ENCODE data around the gene MYO1A. TPM values are rescaled to one million over a fixed set of nuclear protein-coding genes. Genes with fewer than 3 reads are reported as not detected.

Gene MYO1A
- total RNA-seq, 1 donor from 2014 or later, result 1.7 TPM

DNA sequence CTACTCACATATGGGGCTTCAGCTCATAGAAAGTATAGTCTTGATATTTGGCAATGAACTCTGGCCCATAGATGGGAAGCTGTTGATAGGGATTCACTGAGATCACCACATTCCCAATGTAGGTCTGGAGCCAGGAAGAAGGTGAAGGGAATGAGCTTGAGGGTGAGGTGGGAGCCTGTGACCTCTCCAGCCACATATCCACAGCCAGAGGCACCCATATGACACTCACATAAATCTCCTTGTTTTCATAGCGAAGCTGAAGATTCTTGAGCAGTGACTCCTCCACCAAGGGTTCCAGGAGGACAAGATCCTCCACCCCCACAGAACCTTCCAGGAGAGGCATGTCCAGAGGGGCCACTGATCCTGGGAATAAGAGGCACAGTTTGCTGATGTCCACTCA is 1.9 kb downstream of the MYO1A start:
- H3K4me1 Mint-ChIP-seq, result peaks cover 34% of the 10 kb centered on the region
- intact Hi-C loops (cut with micrococcal nuclease), result loop anchor here (2.0 to 5.0 kb wide), 2 partner anchors 17 to 36 kb away; no protein-coding TSS in a partner anchor

DNA sequence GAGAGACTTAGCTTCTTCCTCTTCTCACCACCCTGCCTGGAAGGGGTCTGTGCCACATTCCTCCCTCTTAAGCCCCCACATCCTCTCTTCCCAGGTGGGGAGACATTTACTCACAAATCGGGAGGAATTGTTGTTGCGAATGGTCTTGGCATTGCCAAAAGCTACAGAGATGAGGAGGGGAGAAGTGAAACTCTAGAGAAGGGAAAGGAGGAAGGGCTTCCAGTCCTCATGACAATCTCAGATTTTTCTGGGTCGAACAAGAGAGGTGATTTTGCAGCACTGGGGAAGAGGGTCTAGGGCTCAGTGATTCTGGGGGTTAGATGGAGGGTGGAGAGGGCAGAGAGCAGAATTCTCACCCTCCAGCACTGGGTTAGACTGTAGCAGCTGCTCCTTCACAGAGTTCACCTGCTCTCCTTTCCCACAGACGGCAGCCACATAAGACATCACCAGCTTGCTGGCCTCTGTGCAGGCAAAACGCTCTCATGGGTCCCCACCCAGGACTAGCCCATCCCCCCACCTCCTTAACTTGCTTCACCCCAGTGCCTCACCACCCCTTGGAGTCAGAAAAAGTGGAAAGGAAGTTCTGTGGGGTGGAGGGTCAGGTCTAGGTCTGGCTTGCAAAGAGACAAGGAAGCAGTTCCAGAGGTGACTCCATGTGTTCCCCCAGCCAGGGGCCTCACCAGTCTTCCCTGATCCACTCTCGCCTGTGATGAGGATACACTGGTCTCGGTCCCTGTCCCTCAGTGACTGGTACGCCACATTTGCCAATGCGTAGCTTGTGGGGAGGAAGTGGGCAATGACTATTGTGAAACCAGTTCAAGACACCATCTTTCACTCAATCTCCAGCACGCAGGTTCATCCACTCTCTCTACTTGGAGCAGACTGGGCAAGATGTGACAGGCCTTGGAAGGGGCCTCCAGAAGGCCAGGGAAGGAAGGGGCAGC is 2.7 kb downstream of the MYO1A start:
- peak overlapping the region; percentile 87 for H3K27ac Mint-ChIP-seq
- H3K4me3 Mint-ChIP-seq, result peak overlapping the region; percentile 65
- H3K27me3 Mint-ChIP-seq, result no peaks in the 10 kb centered on the region
- H3K36me3 Mint-ChIP-seq (ENCODE audit: low read depth), result no peaks in the 10 kb centered on the region
- H3K4me1 Mint-ChIP-seq, result peaks cover 34% of the 10 kb centered on the region
- intact Hi-C loops (cut with micrococcal nuclease), result loop anchor here (2.0 to 5.0 kb wide), 2 partner anchors 16 to 35 kb away; no protein-coding TSS in a partner anchor
- H3K9me3 Mint-ChIP-seq, result no peaks in the 10 kb centered on the region
- DNase-seq, result peak; percentile 85

More for the DNA sequence above, 1.9 kb downstream of the MYO1A start:
- Mint-ChIP-seq H3K27me3 (no peaks in the 10 kb centered on the region), H3K27ac (peak overlapping the region; percentile 87), H3K9me3 (no peaks in the 10 kb centered on the region), H3K36me3 (ENCODE audit: low read depth) (peaks cover 3% of the 10 kb centered on the region), H3K4me3 (no peak overlapping the region)
- no peak for DNase-seq

DNA sequence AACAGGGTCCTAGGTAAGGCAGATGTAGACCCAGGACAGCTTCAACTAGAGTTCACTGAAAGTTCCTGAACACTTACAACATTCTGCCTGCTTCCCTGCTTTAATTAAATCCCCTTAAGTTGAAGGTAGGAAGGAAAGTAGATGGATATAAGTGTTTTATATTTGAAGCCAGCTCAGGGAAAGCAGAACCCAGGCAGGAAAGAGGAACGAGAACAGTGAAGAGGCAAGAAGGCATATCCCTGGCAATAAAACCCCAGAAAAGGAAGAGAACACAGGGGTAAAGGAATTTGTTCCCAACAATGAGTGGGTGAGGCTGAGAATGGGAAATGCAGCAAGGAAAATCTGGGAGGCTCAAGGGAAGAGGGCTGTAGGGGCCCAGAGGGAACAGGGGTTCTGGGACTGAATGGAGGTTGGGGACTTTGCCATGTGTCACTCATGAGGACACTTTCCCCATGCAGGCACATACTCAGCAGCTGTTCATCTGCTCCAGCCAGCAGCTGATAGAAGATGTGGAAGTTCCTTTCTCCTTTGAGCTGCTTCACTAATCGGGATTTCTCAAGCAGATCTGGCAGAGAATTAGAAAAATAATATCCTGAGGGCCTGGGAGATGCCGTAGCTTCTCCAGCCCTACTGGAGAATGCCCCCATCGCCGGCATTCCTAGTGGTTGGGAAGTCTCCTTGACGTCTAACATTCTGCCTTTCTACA is 3.7 kb downstream of the MYO1A start:
- no peaks in the 10 kb centered on the region for H3K36me3 Mint-ChIP-seq (ENCODE audit: low read depth)
- no peak for DNase-seq
- H3K27ac Mint-ChIP-seq, result peak overlapping the region; percentile 9
- no peaks in the 10 kb centered on the region for H3K27me3 Mint-ChIP-seq
- no peaks in the 10 kb centered on the region for H3K9me3 Mint-ChIP-seq
- intact Hi-C loops (cut with micrococcal nuclease), result loop anchor here (2.0 to 5.0 kb wide), 2 partner anchors 15 to 34 kb away; no protein-coding TSS in a partner anchor
- peaks cover 34% of the 10 kb centered on the region for H3K4me1 Mint-ChIP-seq
- H3K4me3 Mint-ChIP-seq, result peak overlapping the region; percentile 65

DNA sequence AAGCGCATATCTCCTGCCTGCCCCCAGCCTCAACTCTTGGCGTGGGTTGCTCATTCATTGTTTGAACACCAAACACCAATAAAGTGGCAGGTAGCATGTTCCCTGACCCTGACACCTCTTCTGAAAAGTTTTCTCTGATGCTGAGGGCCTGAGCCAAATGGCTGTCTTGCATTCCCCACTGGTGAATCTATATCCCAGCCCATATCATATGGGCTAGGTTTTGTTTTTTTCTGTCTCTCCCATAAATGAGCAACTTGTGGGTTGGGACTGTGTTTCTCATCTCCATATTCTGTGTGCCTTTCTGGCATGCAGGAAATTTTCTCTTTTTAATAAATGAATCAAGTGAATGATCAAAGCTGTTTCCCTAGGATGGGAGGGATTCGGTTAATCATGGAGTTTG is 5.0 kb downstream of the MYO1A start:
- Mint-ChIP-seq H3K4me3 (no peak overlapping the region), H3K4me1 (peaks cover 31% of the 10 kb centered on the region), H3K27me3 (no peaks in the 10 kb centered on the region), H3K9me3 (no peaks in the 10 kb centered on the region), H3K36me3 (ENCODE audit: low read depth) (no peaks in the 10 kb centered on the region), H3K27ac (no peak overlapping the region)
- no peak for DNase-seq
- intact Hi-C loops (cut with micrococcal nuclease), result loop anchor here (5.0 kb wide), 1 partner anchor 33 kb away; no protein-coding TSS in a partner anchor

DNA sequence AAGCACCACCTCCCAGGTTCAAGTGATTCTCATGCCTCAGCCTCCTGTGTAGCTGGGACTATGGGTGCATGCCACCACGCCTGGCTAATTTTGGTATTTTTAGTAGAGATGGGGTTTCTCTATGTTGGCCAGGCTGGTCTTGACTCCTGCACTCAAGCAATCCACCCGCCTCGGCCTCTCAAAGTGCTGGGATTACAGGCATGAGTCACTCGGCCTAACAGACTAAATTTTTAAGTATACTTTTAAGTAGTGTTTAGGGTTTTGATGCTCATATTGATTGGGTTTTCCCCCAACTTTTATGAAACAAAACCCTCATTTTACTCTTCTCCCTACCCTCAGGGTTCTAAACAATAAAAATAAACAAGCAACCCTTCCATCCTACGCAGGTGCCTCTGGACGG is 5.5 kb downstream of the MYO1A start:
- Mint-ChIP-seq H3K4me1 (peaks cover 31% of the 10 kb centered on the region), H3K27ac (no peak overlapping the region), H3K27me3 (no peaks in the 10 kb centered on the region), H3K36me3 (ENCODE audit: low read depth) (no peaks in the 10 kb centered on the region), H3K9me3 (no peaks in the 10 kb centered on the region), H3K4me3 (no peak overlapping the region)
- intact Hi-C loops (cut with micrococcal nuclease), result no loop called here
- DNase-seq, result no peak

DNA sequence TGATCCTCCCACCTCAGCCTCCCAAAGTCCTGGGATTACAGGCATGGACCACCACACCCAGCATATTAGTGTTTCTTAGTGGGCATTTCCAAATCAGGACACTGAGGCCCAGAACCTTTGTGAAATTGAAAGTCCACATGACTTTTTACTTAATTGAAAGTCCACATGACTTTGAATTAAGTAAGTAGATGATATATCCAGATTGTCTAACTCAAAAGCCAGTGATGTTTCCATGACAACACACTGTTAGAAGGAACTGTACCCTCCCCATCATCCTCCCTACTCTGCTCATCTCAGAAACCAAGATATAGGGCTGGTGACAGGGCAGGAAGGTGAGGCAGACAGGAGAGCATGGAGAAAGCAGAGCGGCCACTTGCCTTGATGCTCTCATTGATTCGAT is 7.2 kb downstream of the MYO1A start:
- Mint-ChIP-seq H3K36me3 (ENCODE audit: low read depth) (no peaks in the 10 kb centered on the region), H3K4me3 (no peak overlapping the region), H3K27me3 (no peaks in the 10 kb centered on the region), H3K27ac (no peak overlapping the region), H3K9me3 (no peaks in the 10 kb centered on the region), H3K4me1 (peaks cover 24% of the 10 kb centered on the region)
- no peak for DNase-seq
- intact Hi-C loops (cut with micrococcal nuclease), result no loop called here

DNA sequence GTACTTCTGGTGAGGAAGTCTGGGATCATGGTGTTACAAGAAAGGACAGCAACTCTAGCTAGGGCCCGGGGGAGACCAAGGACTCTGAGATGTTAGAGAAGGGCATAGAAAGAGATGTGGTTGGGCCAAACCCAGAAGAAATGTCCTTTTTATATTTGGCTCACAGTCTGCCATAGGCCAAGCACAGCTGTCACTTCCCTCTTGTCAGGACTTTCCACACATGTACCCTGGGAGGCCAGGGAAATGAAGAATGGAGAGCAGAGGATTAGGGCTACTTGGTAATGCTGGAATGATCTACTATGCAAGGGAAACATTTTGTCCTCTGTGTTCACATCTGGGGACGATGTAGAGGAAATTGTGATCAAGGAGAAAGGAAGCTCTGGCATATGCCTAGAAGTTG is 9.2 kb downstream of the MYO1A start:
- intact Hi-C loops (cut with micrococcal nuclease), result no loop called here
- no peak overlapping the region for H3K4me3 Mint-ChIP-seq
- no peaks in the 10 kb centered on the region for H3K36me3 Mint-ChIP-seq (ENCODE audit: low read depth)
- no peak for DNase-seq
- H3K4me1 Mint-ChIP-seq, result peaks cover 4% of the 10 kb centered on the region
- H3K27ac Mint-ChIP-seq, result no peak overlapping the region
- no peaks in the 10 kb centered on the region for H3K27me3 Mint-ChIP-seq
- H3K9me3 Mint-ChIP-seq, result no peaks in the 10 kb centered on the region

DNA sequence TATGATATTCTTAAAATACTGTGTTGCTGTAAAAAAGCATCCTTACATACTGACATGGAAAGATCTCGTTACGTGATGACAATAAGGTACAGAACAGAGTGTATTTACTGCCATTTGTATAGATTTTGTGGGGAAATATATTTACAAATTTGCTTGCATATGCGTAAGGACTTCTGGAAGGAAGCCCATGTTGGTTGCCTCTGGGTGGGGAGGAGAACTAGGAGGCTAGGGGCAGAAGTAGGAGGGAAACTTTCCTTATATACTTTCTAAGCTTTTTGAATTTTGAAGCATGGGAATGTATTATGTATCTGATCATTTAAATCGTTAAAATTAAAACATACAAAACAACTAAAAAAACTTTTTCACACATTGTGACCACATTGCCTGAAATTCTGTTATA is 9.7 kb downstream of the MYO1A start:
- Mint-ChIP-seq H3K9me3 (no peaks in the 10 kb centered on the region), H3K36me3 (ENCODE audit: low read depth) (no peaks in the 10 kb centered on the region), H3K27ac (no peak overlapping the region), H3K4me3 (no peak overlapping the region), H3K27me3 (no peaks in the 10 kb centered on the region), H3K4me1 (peaks cover 2% of the 10 kb centered on the region)
- intact Hi-C loops (cut with micrococcal nuclease), result no loop called here
- no peak for DNase-seq

DNA sequence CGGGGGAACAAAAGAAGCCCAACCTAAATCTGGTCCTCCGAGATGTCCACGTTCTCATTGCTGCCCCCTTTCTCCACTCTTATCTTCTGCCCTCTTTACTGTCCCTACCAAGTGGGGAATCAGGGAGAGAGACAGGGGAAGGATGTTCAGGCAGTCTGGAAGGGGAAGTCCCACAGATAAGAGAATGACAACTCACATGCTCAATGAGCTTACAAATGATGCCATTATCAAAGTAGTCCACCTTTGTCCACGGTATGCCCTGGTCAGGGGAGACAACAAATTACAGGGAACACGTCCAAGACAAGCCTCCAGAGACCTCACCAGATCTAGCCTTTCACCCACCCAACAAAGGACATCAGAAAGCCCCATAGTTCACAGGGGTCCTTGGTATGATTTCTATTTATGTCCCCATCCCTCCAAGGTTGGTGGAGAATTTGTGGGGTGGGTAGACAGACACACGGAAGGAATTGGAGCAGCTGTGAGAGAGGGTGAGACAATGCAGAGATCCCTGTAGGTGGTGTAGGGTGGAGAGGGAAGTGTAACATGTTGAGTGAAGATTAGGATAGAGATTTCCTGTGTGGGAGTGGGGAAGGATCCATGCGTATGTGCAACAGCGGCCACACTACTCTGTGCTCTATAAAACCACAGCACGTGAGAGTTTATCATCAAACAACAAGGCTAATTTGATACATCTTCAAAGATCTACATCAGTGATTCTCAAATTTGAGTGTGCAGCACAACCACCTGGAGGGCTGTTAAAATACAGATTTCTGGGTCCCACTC is 10.7 kb downstream of the MYO1A start:
- intact Hi-C loops (cut with micrococcal nuclease), result no loop called here
- Mint-ChIP-seq H3K27ac (no peak overlapping the region), H3K4me1 (peaks cover 2% of the 10 kb centered on the region), H3K4me3 (no peak overlapping the region), H3K9me3 (no peaks in the 10 kb centered on the region), H3K27me3 (no peaks in the 10 kb centered on the region), H3K36me3 (ENCODE audit: low read depth) (no peaks in the 10 kb centered on the region)
- no peak for DNase-seq

DNA sequence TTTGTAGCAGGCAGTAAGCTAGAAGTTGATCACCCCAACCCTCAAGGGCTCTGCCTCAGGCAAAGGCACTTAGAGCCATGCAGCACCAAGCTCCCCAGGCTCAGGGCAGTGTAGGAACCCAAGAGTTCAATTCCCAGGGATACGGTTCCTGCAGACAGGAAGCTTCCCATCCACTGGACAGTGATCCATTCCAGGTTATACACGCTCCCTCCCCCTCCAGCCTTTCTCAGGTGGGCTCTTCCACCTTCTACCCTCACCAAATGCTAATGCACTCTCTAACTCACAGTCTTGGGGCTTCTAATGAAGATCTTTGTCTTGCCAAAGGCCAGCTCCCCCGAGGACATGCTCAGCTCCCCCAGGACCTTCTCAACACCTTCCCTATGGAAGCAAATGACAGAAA is 12.7 kb downstream of the MYO1A start:
- DNase-seq, result no peak
- Mint-ChIP-seq H3K4me3 (no peak overlapping the region), H3K9me3 (no peaks in the 10 kb centered on the region), H3K27me3 (no peaks in the 10 kb centered on the region), H3K27ac (no peak overlapping the region), H3K4me1 (peaks cover 2% of the 10 kb centered on the region), H3K36me3 (ENCODE audit: low read depth) (no peaks in the 10 kb centered on the region)
- intact Hi-C loops (cut with micrococcal nuclease), result no loop called here

DNA sequence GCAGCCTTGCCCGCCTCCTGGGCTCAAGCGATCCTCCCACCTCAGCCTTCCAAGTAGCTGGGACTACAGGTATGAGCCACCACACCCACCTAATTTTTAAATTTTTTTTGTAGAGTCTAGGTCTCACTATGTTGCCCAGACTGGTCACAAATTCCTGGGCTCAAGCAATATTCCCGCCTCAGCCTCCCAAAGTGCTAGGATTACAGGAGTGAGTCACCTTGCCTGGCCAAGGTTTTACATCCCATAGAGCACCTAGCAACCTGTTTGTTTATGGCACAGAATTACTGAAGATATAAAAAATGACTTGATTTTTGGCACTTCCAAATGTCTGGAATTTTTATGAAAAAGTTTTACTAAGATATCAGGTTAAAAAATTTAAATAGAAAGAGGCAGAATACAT is 16.5 kb downstream of the MYO1A start:
- H3K36me3 Mint-ChIP-seq (ENCODE audit: low read depth), result no peaks in the 10 kb centered on the region
- H3K9me3 Mint-ChIP-seq, result no peaks in the 10 kb centered on the region
- H3K4me3 Mint-ChIP-seq, result no peak overlapping the region
- H3K4me1 Mint-ChIP-seq, result peaks cover 15% of the 10 kb centered on the region
- H3K27ac Mint-ChIP-seq, result no peak overlapping the region
- intact Hi-C loops (cut with micrococcal nuclease), result no loop called here
- no peak for DNase-seq
- no peaks in the 10 kb centered on the region for H3K27me3 Mint-ChIP-seq

DNA sequence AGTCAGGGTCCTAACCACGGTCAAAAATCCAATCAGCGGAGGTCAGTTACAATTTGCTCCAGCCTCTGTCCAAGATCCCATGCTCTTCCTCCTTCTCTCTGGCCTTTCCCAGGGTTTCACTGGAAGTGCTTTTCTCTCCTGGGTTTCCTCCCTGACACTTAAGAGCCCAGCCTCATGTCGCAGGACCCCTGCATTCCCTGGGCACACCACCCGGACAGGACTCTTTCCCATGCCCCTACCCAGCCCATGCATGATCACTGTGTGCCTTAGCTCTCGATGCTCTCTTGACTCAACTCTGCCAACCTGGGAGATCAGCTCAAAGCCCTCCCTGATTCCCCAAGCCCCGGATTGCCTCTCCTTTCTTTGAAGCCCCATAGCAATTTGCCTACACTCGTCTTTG is 18.1 kb downstream of the MYO1A start:
- H3K9me3 Mint-ChIP-seq, result no peaks in the 10 kb centered on the region
- peaks cover 25% of the 10 kb centered on the region for H3K4me1 Mint-ChIP-seq
- no peak overlapping the region for H3K4me3 Mint-ChIP-seq
- H3K27ac Mint-ChIP-seq, result no peak overlapping the region
- intact Hi-C loops (cut with micrococcal nuclease), result loop anchor here (2.0 kb wide), 1 partner anchor 15 kb away; no protein-coding TSS in a partner anchor
- no peaks in the 10 kb centered on the region for H3K36me3 Mint-ChIP-seq (ENCODE audit: low read depth)
- DNase-seq, result no peak
- H3K27me3 Mint-ChIP-seq, result no peaks in the 10 kb centered on the region

DNA sequence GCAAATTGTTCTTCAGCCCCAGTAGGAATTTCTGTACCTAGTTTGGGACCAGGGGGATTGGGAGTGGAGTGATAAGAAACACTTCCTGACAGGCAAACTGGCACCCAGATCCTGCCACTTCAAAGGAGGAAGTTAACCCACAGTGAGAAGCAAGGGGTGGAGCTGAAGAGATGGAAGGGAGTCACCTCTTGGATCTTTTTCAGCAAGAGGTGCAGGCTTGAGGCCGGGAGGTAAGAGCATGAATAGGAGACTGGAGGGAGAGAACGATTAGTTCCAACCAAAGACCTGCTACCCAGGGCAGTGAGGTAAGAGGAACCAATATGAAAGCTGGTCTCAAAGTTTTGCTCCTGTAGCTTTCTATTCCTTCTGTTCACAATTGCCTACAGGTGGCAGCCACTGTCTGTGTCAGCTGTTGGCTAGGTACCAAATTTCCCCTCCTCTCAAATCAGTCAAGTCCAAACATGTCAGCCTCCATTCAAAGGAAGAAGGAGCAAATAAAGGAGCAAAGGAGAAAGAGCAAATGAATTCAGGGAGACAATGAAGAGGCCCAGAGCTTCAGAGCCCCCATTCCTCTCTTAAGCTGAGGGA is 18.7 kb downstream of the MYO1A start:
- Mint-ChIP-seq H3K9me3 (no peaks in the 10 kb centered on the region), H3K4me3 (peak overlapping the region; percentile 0), H3K36me3 (ENCODE audit: low read depth) (no peaks in the 10 kb centered on the region), H3K27me3 (no peaks in the 10 kb centered on the region), H3K27ac (peak overlapping the region; percentile 31), H3K4me1 (peaks cover 29% of the 10 kb centered on the region)
- intact Hi-C loops (cut with micrococcal nuclease), result loop anchor here (2.0 kb wide), 1 partner anchor 16 kb away; no protein-coding TSS in a partner anchor
- peak; percentile 74 for DNase-seq

Data from activated CD4-positive, alpha-beta T cell treated with anti-CD3 and anti-CD28 coated beads, Interleukin-2, amount 10 ng/mL, durations not matched to agents 24 days and 14 days (primary cell).